AG08395 (cell line): ENCODE measurements around the gene SLC9A9.
"Not testable (repeated sequence)": the region's sequence is repeated elsewhere in the genome, so short reads cannot be mapped to it uniquely, and the experiment has no call there.

Source experiments
- DNase-seq: peaks from one replicate; pipeline ENCODE4 v3.0.0; 2012; ENCODE audit warnings: mixed read lengths, low spot score

The SLC9A9 gene

GRCh38 chr3:143450632-143451031 is 397.6 kb downstream of the SLC9A9 start:
- DNase-seq, result no peak

- no peak for DNase-seq
Measured at GRCh38 chr3:143447491-143447890, 400.8 kb downstream of the SLC9A9 start.

DNA sequence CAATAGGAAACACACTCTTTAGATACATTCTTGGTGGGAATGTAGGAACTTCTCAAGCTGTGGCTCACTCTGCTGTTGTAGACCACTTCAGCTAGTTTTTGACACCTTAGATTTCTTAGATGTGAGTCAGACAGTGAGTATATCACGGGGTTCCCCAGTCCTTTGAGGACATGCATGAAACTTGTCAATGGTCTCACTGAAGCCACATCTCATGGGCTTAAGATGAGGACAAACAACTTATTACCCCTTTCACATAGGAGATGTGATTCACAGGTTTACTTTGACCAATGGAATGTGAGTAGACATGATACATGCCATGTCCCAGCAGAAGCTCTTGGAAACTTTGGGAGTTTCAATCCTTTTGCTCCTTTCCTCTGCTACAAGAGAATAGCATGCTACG is 403.1 kb downstream of the SLC9A9 start:
- no peak for DNase-seq

- DNase-seq, result peak; percentile 93
Measured at GRCh38 chr3:143443851-143444331, 404.4 kb downstream of the SLC9A9 start.

DNA sequence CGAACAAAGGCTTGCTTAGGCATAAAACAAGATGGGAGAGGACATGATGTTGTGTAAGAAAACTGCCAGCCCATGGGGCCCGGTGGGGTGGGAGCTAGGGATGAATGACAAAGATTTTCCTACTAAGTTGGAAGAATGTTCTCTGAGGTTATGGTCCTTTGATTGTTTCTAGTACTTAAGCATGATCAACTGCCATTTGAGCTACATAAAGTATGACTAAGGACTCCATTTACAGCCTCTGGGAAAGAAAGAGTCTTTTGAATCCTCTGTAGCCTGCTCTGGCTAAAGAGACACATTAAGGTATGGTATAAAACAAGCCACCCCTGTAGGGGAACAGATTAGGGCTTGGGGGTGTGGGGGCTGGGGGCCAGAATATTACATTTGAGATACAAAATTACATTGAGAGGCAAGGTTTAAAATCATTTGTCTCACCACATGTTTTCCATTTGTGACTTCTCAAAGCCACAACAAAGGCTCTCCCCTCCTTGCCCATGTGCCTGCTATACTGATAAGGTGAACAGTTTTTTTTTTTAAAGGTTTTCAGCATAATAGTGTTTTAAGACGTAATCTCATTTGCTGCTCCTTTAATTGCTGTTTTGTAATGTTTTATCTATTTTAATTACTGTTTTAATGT is 405.3 kb downstream of the SLC9A9 start:
- DNase-seq, result peak; percentile 10

DNA sequence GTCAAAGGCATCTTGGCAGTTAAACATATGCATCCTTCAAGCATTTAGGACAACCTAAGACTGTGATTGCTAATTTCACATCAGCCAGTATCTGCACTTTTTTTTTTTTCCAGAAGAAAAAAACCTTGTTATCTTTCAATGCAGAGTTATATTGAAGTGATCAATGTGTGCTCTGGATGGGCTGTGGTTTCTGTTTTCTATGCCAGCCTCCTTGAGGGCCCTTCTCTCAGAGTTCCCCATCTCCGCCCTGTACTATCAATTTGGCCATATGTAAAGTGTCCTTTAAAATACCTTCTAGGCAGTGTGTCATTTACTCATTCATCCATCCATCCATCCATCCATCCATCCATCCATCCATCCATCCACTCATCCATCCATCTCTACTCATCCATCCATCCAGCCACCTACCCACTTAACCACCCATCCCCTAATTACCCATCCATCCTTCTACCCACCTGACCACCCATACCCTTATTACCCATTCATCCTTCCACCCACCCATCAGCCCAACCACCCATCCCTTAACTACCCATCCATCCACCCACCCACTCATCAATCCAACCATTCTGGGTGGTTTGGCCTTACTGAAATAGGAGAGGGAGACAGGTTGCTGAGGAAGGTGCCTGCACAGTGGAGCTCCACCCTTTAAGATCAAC is 406.6 kb downstream of the SLC9A9 start:
- DNase-seq, result no peak

- no peak for DNase-seq
Measured at GRCh38 chr3:143439817-143440216, 408.5 kb downstream of the SLC9A9 start.

DNA sequence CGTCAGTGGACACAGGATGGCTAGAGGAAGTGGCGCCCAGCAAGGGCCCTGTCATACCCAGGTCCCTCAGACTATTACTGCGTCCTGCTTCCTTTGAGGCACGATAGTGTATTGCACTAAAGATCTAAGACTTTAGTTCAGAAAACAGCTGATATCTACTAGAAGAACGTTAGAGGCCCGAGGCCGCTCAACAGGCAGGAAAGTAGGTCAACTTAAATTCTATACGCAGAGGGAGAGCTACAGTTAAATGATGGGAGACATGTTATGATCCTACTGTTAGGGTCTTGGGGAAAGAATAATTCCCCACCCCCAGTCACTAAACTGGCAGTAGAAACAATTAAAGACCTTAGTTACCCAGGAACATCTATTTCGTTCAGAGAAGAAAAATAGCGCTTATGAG is 410.9 kb downstream of the SLC9A9 start:
- no peak for DNase-seq

DNA sequence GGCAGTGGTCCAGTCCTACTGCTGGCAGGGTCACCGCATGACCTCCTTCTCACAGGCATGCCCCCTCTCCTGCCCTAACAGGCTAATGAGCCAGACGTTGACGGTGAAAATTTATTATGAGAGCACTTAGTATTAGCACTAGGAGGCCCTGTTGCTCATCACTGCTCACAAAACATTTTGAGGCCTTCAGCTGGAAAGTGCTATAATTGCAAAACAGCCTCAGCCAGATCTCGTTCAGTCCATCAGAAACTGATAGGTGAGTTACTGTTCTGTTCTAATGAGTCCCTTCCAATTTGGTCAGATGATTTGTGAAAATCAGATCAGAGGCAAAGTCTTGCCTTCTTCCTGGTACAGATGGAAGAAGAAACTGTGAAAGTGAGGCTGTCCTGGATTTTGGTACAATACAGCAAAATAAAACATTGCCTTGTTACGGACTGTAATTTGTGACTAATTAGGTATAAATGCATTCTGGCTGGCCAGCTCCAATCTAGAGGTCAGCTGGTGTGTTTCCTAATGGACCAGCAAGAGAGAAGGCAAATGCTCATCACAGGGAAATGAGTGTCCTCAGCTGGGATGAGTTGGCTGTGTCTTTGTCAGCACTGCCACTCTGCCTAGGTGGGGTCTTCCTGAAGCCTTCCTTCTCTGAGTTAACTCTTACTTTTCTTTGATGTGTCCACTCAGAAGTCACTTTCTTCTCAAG is 411.9 kb downstream of the SLC9A9 start:
- DNase-seq, result peak; percentile 46

- no peak for DNase-seq
Measured at GRCh38 chr3:143433787-143434378, 414.4 kb downstream of the SLC9A9 start.

DNA sequence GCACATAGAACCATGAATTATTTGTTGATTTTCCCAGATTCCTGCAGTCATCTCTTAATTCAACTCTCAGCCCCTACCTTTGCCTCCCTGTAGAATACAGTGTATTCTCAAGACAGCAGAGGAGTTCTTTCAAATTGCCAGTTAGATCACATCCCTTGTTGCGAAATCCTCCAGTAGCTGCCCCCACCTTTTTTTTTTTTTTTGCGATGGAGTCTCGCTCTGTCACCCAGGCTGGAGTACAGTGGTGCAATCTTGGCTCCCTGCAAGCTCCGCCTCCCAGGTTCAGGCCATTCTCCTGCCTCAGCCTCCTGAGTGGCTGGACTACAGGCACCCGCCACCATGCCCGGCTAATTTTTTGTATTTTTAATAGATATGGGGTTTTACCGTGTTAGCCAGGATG is 417.0 kb downstream of the SLC9A9 start:
- not testable (repeated sequence) for DNase-seq

DNA sequence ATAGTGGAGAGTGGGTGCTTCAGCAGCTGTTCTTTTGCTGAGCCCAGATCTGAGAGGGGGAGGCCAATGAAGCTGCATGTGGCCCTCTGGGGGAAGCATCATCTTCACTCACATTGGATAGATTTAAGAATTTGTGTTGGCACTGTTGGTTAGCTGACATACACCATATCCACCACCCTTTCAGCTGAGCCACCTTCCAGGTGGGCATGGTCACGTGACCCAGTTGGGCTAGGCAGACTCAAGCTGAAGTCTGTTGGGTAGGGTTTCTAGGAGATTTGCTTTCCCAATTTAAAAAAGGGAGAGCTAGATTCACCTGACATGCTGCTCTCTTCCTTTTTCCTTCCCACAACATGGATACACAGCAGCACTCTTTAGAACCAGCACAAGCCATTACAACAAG is 417.7 kb downstream of the SLC9A9 start:
- DNase-seq, result no peak

DNA sequence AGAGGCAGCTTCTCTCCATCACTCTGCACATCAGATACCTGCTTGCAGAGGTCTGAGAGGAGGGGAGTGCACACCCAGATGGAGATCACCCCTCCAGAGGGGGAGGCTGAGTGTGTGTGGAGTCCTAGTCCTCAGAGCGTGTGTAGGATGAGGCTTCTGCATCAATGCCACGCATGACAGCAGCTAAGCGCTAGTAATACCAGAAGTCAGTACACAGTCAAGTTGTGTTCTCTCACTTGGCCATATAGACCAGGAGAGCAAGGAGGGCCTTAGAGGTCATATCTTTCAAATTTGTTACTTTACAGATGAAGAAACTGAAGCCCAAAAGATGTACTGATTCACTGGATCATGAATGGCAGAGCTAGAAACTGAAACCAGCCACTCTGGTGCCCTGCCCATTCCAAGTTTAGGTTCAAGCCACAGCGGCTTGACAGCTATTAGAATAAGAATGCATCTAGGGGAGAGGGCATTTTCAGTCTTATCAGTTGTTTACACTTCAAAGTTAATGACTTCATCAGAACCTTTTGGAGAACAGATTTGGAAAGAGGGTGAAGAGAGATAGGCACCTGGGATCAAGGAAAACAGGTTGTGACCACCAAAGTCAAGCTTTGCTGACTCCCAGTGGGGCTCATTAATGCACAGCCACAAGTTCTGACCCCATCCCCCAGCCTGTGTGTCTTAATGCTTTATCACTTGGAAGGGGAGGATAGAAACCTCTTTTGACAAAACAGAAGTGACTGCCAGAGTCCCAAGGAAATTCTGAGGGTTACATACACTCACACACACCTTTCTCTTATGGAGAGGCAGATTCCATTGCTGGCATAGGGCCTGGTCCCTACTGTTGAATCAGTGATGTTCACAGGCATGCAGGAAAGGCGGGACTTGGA is 418.4 kb downstream of the SLC9A9 start:
- DNase-seq, result no peak

- no peak for DNase-seq
Measured at GRCh38 chr3:143428294-143428693, 420.0 kb downstream of the SLC9A9 start.

DNA sequence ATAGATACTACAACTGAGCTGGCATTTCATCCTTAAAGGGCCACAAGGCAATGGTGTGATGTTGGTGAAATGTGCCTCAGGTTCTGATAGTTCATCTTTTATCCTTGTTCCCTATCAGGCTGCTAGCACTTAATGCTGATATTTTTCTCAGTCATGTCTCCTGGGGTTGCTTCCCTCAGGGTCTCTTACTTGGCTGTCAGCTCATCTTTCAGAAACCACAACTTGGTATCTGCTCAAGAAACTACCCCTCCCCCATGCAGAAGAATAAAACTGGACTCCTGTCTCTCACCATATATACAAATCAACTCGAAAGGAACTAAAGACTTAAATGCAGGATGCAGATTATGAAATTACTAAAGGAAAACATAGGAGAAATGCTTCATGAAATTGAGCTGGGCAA is 420.6 kb downstream of the SLC9A9 start:
- no peak for DNase-seq

- DNase-seq, result no peak
Measured at GRCh38 chr3:143424874-143425273, 423.4 kb downstream of the SLC9A9 start.

DNA sequence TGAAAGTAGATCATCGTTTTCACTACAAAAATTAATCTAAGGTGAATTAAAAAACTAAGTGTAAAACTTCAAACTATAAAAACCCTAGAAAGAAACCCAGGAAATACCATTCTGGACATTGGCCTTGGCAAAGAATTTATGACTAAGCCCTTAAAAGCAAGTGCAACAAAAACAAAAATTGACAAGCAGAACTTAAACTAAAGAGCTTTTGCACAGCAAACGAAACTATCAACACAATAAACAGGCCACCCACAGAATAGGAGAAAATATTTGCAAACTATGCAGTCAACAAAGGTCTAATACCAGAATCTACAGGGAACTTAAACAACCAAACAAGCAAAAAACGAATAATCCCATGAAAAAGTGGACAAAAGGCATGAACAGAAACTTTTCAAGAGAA is 426.7 kb downstream of the SLC9A9 start:
- DNase-seq, result no peak

DNA sequence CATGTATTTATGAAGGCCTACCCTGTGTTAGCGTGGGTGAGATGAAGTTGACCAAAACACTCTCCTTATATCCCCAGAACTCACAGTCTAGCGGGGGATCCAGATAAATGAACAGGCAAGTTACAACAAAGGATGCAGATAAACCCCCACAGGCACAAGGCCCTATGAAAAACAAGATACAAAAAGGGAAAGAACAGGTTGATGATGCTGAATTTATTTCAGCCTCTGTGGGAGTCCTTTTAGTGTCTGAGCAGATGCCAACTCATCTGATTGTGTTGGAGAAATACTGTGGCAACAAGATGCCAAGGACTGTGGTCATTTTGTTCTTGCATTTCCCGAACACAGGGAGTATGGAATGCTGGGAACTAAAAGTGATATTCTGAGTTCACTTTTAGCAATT is 428.7 kb downstream of the SLC9A9 start:
- DNase-seq, result no peak

DNA sequence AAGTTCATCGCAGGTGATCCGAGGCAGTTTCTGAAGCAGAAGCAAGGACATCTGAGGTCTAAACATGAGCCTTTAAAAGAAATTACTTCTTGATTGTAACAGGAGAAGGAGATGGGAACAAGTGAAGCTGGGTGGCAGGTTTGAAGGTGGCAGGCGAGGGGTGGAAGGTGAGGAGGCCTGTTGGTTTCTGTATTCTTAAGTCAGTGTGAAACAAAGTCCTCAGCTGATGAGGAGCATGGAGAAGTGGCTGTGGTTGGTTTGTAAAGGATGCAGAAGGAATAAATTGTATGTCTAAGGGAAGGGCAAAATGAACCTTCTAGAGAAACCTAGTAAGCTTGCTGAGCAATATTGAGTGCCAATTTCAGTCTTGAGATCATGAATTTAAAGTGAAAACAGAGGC is 429.9 kb downstream of the SLC9A9 start:
- DNase-seq, result no peak

GRCh38 chr3:143416229-143416628 is 432.0 kb downstream of the SLC9A9 start:
- no peak for DNase-seq

- DNase-seq, result no peak
Measured at GRCh38 chr3:143414571-143415253, 433.6 kb downstream of the SLC9A9 start.
